Panc1 (cell line): ENCODE measurements around the gene MNT.

Experiments
- POLR2AphosphoS5 ChIP-seq: IDR thresholded peaks from 2 replicates; pipeline ENCODE4 v1.6.1; 2012; ENCODE audit warnings: mild to moderate bottlenecking, low read depth, low read length, moderate library complexity
- TCF7L2 ChIP-seq: IDR thresholded peaks from 2 replicates; pipeline ENCODE4 v1.6.1; 2011; ENCODE audit warnings: mild to moderate bottlenecking, low read depth, low read length, inconsistent platforms
- TF ChIP-seq, protein P1 (sequence below): fragments of 450-650 bp; IDR thresholded peaks from 2 replicates; pipeline ENCODE4 v1.5.1; 2017; ENCODE audit warnings: mild to moderate bottlenecking

DNA sequence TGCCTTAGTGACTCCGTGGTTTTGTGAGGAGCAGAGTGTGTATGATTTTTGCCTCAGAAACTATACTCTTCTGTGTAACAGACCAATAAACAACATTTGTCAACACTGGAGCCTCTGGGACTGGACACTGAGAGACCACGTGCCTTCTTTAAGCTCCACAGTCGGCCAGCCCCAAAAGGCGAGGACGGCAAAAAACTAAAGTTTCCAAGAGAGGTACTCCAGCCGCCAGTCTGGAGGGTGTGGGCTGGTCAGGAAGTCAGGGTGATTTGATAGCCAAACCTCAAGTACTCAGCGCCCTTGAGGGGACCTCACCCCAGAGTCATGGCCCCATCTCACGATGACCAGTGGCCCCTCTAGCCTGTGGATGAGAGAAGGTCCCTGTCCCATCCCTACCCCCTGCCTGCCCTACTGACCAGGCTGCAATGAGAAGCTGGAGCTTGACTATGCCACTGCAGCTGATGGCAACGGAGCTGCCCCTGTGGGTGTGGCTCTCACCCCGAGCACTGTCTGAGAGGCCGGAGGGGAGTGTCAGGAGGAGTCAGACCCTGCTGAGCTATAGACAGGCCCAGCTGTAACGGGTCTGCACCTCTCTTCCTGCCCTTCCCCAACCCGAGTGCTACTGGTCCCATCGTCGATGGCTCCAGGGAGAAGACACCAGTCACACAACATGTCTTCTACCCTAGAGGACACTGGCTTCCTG is 19.8 kb downstream of the MNT start:
- TF ChIP-seq, protein P1, sequence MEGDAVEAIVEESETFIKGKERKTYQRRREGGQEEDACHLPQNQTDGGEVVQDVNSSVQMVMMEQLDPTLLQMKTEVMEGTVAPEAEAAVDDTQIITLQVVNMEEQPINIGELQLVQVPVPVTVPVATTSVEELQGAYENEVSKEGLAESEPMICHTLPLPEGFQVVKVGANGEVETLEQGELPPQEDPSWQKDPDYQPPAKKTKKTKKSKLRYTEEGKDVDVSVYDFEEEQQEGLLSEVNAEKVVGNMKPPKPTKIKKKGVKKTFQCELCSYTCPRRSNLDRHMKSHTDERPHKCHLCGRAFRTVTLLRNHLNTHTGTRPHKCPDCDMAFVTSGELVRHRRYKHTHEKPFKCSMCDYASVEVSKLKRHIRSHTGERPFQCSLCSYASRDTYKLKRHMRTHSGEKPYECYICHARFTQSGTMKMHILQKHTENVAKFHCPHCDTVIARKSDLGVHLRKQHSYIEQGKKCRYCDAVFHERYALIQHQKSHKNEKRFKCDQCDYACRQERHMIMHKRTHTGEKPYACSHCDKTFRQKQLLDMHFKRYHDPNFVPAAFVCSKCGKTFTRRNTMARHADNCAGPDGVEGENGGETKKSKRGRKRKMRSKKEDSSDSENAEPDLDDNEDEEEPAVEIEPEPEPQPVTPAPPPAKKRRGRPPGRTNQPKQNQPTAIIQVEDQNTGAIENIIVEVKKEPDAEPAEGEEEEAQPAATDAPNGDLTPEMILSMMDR = no peak
- TF ChIP-seq TCF7L2 (no peak), POLR2AphosphoS5 (no peak)
